DOHH2 (cell line): ENCODE measurements around the gene C7orf57.

Experiments used
- EZH2phosphoT487 ChIP-seq: fragments of 200-600 bp; sonication (generic); IDR thresholded peaks from 2 replicates; pipeline ENCODE4 v1.6.1; 2017; ENCODE audit warnings: borderline replicate concordance, mild to moderate bottlenecking, antibody characterized with exemption, low read length, moderate library complexity, mixed read lengths
- TF ChIP-seq, protein P1 (sequence below): fragments of 200-600 bp; sonication (generic); IDR thresholded peaks from one replicate; pipeline ENCODE4 v1.5.1; 2014; ENCODE audit warnings: antibody characterized with exemption, mild to moderate bottlenecking, low read depth, low read length; ENCODE audit not compliant: poor library complexity, severe bottlenecking

DNA sequence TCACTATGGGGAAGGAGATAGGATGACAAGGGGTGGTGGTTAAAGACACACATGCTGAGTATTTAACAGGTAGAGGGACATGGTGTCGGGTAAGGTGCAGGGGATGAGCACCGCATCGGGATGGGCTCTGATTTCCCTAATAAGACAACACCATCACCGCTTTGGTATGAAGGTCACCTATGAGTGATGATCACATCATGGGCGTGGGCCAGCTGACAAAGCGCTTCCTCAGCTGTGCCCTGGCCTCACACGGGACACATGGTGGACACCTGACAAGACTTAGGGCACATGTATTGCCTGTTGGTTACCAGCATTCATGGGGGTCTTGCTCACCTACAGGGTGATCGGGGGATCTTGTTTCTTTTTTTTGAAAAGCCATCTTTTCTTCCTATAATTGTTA lies 12.8 kb downstream of the C7orf57 start:
- TF ChIP-seq, protein P1, sequence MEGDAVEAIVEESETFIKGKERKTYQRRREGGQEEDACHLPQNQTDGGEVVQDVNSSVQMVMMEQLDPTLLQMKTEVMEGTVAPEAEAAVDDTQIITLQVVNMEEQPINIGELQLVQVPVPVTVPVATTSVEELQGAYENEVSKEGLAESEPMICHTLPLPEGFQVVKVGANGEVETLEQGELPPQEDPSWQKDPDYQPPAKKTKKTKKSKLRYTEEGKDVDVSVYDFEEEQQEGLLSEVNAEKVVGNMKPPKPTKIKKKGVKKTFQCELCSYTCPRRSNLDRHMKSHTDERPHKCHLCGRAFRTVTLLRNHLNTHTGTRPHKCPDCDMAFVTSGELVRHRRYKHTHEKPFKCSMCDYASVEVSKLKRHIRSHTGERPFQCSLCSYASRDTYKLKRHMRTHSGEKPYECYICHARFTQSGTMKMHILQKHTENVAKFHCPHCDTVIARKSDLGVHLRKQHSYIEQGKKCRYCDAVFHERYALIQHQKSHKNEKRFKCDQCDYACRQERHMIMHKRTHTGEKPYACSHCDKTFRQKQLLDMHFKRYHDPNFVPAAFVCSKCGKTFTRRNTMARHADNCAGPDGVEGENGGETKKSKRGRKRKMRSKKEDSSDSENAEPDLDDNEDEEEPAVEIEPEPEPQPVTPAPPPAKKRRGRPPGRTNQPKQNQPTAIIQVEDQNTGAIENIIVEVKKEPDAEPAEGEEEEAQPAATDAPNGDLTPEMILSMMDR = no peak
- no peak for TF ChIP-seq EZH2phosphoT487
